GM12801 (cell line): ENCODE measurements around the gene ZRANB3.

Experiments used
- TF ChIP-seq, protein P1 (sequence below): IDR thresholded peaks from one replicate; pipeline ENCODE4 v1.5.1; 2011; ENCODE audit warnings: control low read depth; ENCODE audit not compliant: insufficient read length; ENCODE audit errors: extremely low read depth

The ZRANB3 gene

GRCh38 chr2:135552887-135553286 lies 21.9 kb upstream of the ZRANB3 start:
- TF ChIP-seq, protein P1, sequence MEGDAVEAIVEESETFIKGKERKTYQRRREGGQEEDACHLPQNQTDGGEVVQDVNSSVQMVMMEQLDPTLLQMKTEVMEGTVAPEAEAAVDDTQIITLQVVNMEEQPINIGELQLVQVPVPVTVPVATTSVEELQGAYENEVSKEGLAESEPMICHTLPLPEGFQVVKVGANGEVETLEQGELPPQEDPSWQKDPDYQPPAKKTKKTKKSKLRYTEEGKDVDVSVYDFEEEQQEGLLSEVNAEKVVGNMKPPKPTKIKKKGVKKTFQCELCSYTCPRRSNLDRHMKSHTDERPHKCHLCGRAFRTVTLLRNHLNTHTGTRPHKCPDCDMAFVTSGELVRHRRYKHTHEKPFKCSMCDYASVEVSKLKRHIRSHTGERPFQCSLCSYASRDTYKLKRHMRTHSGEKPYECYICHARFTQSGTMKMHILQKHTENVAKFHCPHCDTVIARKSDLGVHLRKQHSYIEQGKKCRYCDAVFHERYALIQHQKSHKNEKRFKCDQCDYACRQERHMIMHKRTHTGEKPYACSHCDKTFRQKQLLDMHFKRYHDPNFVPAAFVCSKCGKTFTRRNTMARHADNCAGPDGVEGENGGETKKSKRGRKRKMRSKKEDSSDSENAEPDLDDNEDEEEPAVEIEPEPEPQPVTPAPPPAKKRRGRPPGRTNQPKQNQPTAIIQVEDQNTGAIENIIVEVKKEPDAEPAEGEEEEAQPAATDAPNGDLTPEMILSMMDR, result no peak

DNA sequence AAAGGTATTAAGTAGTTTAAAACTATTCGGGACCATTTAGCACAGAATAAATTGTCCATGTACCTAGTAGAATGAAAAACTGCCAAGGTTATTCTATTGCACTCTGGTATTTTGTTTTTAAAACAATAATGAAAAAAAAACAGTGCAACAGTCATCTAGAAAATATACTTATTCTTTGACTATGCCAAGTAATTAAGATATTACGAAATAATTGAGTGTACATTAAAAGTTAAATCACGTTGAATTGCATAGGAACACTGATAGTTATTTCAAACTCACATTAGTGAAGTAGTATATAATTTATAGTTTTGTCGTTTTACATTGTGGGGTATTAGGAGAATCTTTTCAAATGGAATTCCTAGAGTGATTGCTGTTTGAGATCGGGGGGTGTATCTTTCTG lies 20.3 kb upstream of the ZRANB3 start:
- TF ChIP-seq, protein P1, result no peak

DNA sequence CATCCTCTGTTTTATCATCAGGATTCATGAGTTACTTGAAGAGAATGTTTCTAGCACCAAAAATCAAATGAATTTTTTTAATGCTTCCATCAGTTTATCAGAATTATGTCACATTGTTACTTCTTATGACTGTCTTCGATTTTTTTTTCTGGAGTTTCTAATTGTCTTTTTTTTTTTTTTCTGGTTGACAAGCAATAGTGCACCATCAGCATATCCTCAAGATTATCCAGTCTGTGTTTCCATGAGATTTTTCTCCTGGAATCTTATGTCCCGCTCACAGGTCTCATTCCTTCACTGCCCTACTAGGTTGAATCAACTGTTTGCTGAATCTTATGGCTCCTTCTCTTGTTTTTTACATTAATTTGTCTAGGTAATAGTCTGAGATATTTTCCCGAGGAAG lies 16.3 kb upstream of the ZRANB3 start:
- TF ChIP-seq, protein P1, result no peak

DNA sequence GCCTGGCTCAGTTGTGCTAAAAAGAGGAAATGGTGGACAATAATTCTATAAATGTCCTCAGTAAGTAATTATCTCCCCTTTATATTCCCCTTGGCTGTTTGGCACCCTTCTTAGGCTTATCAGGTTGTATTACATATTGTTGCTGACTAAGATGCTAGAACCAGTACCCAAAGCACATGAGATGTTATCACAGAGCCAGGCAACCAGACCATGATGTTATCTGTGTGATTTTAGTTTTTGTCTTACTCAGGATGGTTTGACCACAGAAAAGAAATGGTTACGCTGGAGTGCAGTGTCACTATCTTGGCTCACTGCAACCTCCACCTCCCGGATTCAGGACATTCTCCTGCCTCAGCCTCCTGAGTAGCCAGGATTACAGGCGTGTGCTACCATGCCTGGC lies 15.4 kb upstream of the ZRANB3 start:
- TF ChIP-seq, protein P1, result no peak

- TF ChIP-seq, protein P1, result no peak
These were observed 1.6 kb upstream of the ZRANB3 start for GRCh38 chr2:135532581-135532980.

- TF ChIP-seq, protein P1, result no peak
These were observed 496 bp upstream of the ZRANB3 start, which contains the start of gene R3HDM1 for GRCh38 chr2:135531231-135532197. Gene R3HDM1, plus strand, starts transcription at chr2:135531484. Its CDS starts 73,362 bp downstream, at chr2:135604846.

DNA sequence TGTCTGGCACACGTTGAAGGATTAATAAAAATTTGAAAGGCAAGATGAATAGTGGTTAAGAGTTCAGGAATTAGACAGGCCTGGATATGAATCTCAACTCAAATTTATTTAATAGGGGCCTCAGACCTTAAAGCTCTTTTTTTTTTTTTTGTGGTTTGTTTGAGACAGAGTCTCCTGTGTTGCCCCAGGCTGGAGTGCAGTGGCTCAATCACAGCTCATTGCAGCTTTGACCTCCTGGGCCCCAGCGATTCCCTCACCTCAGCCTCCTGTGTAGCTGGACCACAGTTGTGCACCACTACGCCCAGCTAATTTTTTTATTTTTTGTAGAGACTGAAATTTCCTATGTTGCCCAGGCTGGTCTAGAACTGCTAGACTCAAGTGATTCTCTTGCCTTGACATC lies 3.0 kb downstream of the ZRANB3 start:
- TF ChIP-seq, protein P1, result no peak
